Measurements from ENCODE around the gene C1orf159. TPM values are rescaled to one million over a fixed set of nuclear protein-coding genes. Genes with fewer than 3 reads are reported as not detected.
A peak's percentile ranks its signal among the peaks of the same experiment; 100 is the strongest.

The C1orf159 gene
- total and polyA plus RNA-seq, 10 of the 15 experiments (the other 5 are each of a cell fraction or from before 2014, with no cell fraction given) = 0.11 to 23.4 (median 8.0) TPM

DNA sequence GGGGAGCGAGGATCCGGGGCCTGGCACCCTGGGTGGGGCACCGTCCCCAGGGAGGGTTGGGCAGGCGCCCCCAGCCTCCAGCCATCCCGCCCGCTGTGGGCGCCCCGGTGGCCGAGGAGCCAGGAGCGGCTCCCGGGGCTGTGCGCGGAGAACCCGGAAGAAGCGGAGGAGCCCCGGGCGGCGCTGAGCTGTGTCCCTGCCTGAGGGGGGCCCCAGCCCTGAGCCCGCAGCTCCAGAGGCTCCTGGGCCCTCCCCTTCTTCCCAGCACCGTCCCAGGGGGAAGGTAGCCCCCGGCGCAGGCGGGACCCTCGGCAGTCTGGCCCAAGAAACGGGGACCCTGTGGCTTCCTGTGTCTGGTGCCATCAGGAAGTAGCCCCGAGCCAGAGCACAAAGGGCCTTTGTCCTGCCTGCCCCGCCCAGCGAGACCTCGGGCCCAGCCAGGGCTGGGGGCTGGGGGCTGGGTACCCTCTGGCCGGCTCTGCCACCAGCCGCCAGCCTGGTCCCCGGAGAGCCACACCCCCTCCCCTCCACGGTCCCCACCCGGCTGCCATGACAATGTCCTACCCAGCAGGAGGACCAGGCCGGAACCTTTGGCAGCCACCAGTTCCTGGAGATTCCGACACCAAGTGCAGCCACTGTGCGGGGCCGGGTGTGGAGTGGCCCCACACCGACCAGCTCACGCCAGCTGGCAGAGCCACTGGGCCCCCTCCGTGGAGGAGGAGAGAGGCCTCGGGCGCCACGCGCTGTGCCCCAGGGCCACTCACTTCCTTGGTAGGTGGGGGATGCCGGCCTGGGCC is 42.2 kb upstream of the C1orf159 start (continued):
- TF ChIP-seq, protein P1, sequence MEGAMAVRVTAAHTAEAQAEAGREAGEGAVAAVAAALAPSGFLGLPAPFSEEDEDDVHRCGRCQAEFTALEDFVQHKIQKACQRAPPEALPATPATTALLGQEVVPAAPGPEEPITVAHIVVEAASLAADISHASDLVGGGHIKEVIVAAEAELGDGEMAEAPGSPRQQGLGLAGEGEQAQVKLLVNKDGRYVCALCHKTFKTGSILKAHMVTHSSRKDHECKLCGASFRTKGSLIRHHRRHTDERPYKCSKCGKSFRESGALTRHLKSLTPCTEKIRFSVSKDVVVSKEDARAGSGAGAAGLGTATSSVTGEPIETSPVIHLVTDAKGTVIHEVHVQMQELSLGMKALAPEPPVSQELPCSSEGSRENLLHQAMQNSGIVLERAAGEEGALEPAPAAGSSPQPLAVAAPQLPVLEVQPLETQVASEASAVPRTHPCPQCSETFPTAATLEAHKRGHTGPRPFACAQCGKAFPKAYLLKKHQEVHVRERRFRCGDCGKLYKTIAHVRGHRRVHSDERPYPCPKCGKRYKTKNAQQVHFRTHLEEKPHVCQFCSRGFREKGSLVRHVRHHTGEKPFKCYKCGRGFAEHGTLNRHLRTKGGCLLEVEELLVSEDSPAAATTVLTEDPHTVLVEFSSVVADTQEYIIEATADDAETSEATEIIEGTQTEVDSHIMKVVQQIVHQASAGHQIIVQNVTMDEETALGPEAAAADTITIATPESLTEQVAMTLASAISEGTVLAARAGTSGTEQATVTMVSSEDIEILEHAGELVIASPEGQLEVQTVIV (IDR thresholded peaks at IDR 0.05; ENCODE audit: borderline replicate concordance, partially characterized antibody) = peak; percentile 82
- TF ChIP-seq, protein P2, sequence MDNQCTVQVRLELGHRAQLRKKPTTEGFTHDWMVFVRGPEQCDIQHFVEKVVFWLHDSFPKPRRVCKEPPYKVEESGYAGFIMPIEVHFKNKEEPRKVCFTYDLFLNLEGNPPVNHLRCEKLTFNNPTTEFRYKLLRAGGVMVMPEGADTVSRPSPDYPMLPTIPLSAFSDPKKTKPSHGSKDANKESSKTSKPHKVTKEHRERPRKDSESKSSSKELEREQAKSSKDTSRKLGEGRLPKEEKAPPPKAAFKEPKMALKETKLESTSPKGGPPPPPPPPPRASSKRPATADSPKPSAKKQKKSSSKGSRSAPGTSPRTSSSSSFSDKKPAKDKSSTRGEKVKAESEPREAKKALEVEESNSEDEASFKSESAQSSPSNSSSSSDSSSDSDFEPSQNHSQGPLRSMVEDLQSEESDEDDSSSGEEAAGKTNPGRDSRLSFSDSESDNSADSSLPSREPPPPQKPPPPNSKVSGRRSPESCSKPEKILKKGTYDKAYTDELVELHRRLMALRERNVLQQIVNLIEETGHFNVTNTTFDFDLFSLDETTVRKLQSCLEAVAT (IDR thresholded peaks at IDR 0.05) = 0 out of 2 replicates have a peak, but pooled peaks have one; percentile 27
- no peak for TF ChIP-seq YBX1 (IDR thresholded peaks at IDR 0.05)
- TF ChIP-seq BMI1 (IDR thresholded peaks at IDR 0.05; ENCODE audit: borderline replicate concordance) = no peak
- no peak for TF ChIP-seq SUZ12 (IDR thresholded peaks at IDR 0.05; ENCODE audit: unreplicated experiment)
- no peak for TF ChIP-seq SP1 (IDR thresholded peaks at IDR 0.05; ENCODE audit: low read depth, low read length)
- TF ChIP-seq, protein P3, sequence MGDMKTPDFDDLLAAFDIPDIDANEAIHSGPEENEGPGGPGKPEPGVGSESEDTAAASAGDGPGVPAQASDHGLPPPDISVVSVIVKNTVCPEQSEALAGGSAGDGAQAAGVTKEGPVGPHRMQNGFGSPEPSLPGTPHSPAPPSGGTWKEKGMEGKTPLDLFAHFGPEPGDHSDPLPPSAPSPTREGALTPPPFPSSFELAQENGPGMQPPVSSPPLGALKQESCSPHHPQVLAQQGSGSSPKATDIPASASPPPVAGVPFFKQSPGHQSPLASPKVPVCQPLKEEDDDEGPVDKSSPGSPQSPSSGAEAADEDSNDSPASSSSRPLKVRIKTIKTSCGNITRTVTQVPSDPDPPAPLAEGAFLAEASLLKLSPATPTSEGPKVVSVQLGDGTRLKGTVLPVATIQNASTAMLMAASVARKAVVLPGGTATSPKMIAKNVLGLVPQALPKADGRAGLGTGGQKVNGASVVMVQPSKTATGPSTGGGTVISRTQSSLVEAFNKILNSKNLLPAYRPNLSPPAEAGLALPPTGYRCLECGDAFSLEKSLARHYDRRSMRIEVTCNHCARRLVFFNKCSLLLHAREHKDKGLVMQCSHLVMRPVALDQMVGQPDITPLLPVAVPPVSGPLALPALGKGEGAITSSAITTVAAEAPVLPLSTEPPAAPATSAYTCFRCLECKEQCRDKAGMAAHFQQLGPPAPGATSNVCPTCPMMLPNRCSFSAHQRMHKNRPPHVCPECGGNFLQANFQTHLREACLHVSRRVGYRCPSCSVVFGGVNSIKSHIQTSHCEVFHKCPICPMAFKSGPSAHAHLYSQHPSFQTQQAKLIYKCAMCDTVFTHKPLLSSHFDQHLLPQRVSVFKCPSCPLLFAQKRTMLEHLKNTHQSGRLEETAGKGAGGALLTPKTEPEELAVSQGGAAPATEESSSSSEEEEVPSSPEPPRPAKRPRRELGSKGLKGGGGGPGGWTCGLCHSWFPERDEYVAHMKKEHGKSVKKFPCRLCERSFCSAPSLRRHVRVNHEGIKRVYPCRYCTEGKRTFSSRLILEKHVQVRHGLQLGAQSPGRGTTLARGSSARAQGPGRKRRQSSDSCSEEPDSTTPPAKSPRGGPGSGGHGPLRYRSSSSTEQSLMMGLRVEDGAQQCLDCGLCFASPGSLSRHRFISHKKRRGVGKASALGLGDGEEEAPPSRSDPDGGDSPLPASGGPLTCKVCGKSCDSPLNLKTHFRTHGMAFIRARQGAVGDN (IDR thresholded peaks at IDR 0.05) = peak; percentile 65
- TF ChIP-seq, protein P4, sequence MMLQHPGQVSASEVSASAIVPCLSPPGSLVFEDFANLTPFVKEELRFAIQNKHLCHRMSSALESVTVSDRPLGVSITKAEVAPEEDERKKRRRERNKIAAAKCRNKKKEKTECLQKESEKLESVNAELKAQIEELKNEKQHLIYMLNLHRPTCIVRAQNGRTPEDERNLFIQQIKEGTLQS (IDR thresholded peaks at IDR 0.05; ENCODE audit: borderline replicate concordance, extremely low read depth, low read depth, low read length) = no peak
- TF ChIP-seq CBX3 (IDR thresholded peaks at IDR 0.05; ENCODE audit: borderline replicate concordance, low read depth) = no peak
- peak in 1 of 2 experiments; percentile 8; a peak in 1 of 4 replicates for TF ChIP-seq IKZF2 (IDR thresholded peaks at IDR 0.05)
- TF ChIP-seq DPF2 (IDR thresholded peaks at IDR 0.05) = peak; percentile 78
- TF ChIP-seq RCOR1 (conservative IDR thresholded peaks at IDR 0.05; ENCODE audit: low read depth, low read length) = no peak
- TF ChIP-seq MXI1 (IDR thresholded peaks at IDR 0.05; ENCODE audit: low read depth, low read length) = no peak
- TF ChIP-seq SUPT20H (IDR thresholded peaks at IDR 0.05; ENCODE audit: borderline replicate concordance, control insufficient read depth, low read depth, low read length) = no peak
- no peak for TF ChIP-seq POU2F2 (IDR thresholded peaks at IDR 0.05; ENCODE audit: borderline replicate concordance, low read depth, low read length)
- TF ChIP-seq KDM1A (IDR thresholded peaks at IDR 0.05; ENCODE audit: borderline replicate concordance) = no peak
- no peak for TF ChIP-seq IRF4 (IDR thresholded peaks at IDR 0.05; ENCODE audit: low read depth, low read length)
- no peak for TF ChIP-seq TCF12 (IDR thresholded peaks at IDR 0.05; ENCODE audit: low read depth, low read length)
- no peak for TF ChIP-seq HCFC1 (IDR thresholded peaks at IDR 0.05; ENCODE audit: low read length)
- TF ChIP-seq ESRRA (IDR thresholded peaks at IDR 0.05; ENCODE audit: low read length) = no peak

Data from GM12878 (cell line).